VCaP (cell line): ENCODE data around the gene SLFN5.

Experiments
- H3K27ac ChIP-seq: fragments of 450-650 bp; 2 replicates; pipeline ENCODE4 v1.5.1; 2017
- CTCF ChIP-seq: fragments of 450-650 bp; conservative IDR thresholded peaks from 2 replicates; pipeline ENCODE4 v1.5.1; 2017; ENCODE audit warnings: mild to moderate bottlenecking, moderate library complexity

SLFN5 gene

GRCh38 chr17:35314415-35315216 lies 71.7 kb downstream of the SLFN5 start:
- TF ChIP-seq CTCF: no peak
- no peak overlapping the region for H3K27ac ChIP-seq

DNA sequence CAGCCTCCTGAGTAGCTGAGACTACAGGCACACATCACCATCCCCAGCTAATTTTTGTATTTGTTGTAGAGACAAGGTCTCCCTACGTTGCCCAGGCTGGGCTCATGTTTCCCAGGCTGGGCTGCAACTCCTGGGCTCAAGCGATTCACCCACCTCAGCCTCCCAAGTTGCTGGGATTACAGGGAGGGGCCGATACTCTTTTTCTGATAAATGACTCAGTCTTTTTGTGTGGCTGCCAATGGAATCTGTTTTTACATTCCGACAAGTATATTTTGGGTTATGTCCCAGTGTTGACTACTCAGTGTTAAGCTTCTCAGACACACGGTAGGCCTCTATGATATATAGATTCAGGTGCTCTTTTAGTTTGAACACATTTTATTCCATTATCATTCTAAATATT lies 72.4 kb downstream of the SLFN5 start:
- no peak overlapping the region for H3K27ac ChIP-seq
- no peak for TF ChIP-seq CTCF

- H3K27ac ChIP-seq: no peak overlapping the region
- TF ChIP-seq CTCF: no peak
These were observed 73.1 kb downstream of the SLFN5 start for GRCh38 chr17:35315971-35316370.

GRCh38 chr17:35322749-35323148 lies 79.9 kb downstream of the SLFN5 start:
- TF ChIP-seq CTCF: no peak
- H3K27ac ChIP-seq: no peak overlapping the region
